ENCODE data around the gene LRIG2.

LRIG2 gene

GRCh38 chr1:113126207-113126606, 53.2 kb downstream of the LRIG2 start:
- H3K18ac ChIP-seq (ENCODE audit: low read length) = no peak overlapping the region
- H2AFZ ChIP-seq (ENCODE audit: insufficient read depth, low read length, poor library complexity) = no peak overlapping the region
- WGBS (ENCODE audit: extremely low coverage, insufficient coverage, insufficient read length) = no CpG with 5 or more reads among the region's 2 CpGs
- no peaks in the 10 kb centered on the region for H3K79me2 ChIP-seq (ENCODE audit: control insufficient read depth, insufficient read depth, low read length, poor library complexity)
- no peak overlapping the region for H3K4me2 ChIP-seq (ENCODE audit: low read length)
- no peak overlapping the region for H3K23ac ChIP-seq (ENCODE audit: low read length)
- no peaks in the 10 kb centered on the region for H3K79me1 ChIP-seq (ENCODE audit: low read length)
- H3K14ac ChIP-seq (ENCODE audit: low read length) = no peak overlapping the region
- no peak for DNase-seq
- no peak overlapping the region for H2BK5ac ChIP-seq (ENCODE audit: low read depth, low read length, poor library complexity)
- no peak overlapping the region for H4K91ac ChIP-seq (ENCODE audit: low read depth, low read length)
- no peak overlapping the region for H3K27ac ChIP-seq (ENCODE audit: low read depth, low read length)
- no peak overlapping the region for H2BK12ac ChIP-seq (ENCODE audit: low read length)
- no peak overlapping the region for H4K12ac ChIP-seq (ENCODE audit: low read depth, low read length)
- no peaks in the 10 kb centered on the region for H3K27me3 ChIP-seq (ENCODE audit: insufficient read depth, low read length)
- H3K4me3 ChIP-seq (ENCODE audit: low read depth, low read length) = no peak overlapping the region
- H2AK5ac ChIP-seq (ENCODE audit: low read length) = no peak overlapping the region
- H3K4ac ChIP-seq (ENCODE audit: low read depth, low read length) = no peak overlapping the region
- no peak overlapping the region for H4K8ac ChIP-seq (ENCODE audit: low read depth, low read length)
- no peak overlapping the region for H3K9ac ChIP-seq (ENCODE audit: low read length)
- no peaks in the 10 kb centered on the region for H3K4me1 ChIP-seq (ENCODE audit: control insufficient read depth in 1 of 2, insufficient read depth in 2 of 2, low read length in 2 of 2)
- H3K36me3 ChIP-seq (ENCODE audit: control insufficient read depth in 1 of 2, insufficient read depth in 2 of 2, low read length in 2 of 2) = peaks cover 16 to 20% of the 10 kb centered on the region in 2 experiments
- no peaks in the 10 kb centered on the region for H3K9me3 ChIP-seq (ENCODE audit: insufficient read depth, low read depth, low read length)
- no peak overlapping the region for H2BK120ac ChIP-seq (ENCODE audit: insufficient read depth, low read length, poor library complexity)

DNA sequence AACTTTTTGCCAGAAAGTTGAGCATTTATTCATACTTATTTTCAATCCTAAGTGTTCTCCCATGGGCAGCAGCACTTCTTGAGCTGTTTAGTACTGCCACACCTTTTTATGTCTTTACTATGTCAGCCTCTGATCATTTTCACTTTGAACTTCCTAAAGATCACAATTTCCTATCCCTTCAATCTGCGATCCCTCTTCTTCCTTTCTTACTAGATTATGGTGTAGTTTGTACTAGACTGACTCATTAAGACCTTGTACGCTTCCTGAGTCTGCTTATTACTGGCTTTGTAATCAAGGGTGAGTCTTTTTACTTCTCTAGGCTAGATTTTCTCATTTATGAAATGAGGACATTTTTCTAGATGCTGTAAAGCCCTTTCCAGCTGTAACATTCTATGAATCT, 55.1 kb downstream of the LRIG2 start:
- no CpG with 5 or more reads among the region's 2 CpGs for WGBS (ENCODE audit: extremely low coverage, insufficient coverage, insufficient read length)
- Histone ChIP-seq H3K79me1 (ENCODE audit: low read length) (no peaks in the 10 kb centered on the region), H3K4me2 (ENCODE audit: low read length) (no peak overlapping the region), H2BK12ac (ENCODE audit: low read length) (no peak overlapping the region), H3K27me3 (ENCODE audit: insufficient read depth, low read length) (no peaks in the 10 kb centered on the region), H3K14ac (ENCODE audit: low read length) (no peak overlapping the region), H3K36me3 (ENCODE audit: control insufficient read depth in 1 of 2, insufficient read depth in 2 of 2, low read length in 2 of 2) (peaks cover 8 to 17% of the 10 kb centered on the region in 2 experiments), H3K4me1 (ENCODE audit: control insufficient read depth in 1 of 2, insufficient read depth in 2 of 2, low read length in 2 of 2) (no peaks in the 10 kb centered on the region), H3K23ac (ENCODE audit: low read length) (no peak overlapping the region), H3K4ac (ENCODE audit: low read depth, low read length) (no peak overlapping the region), H3K18ac (ENCODE audit: low read length) (no peak overlapping the region), H2AFZ (ENCODE audit: insufficient read depth, low read length, poor library complexity) (no peak overlapping the region), H2BK120ac (ENCODE audit: insufficient read depth, low read length, poor library complexity) (no peak overlapping the region), H3K9ac (ENCODE audit: low read length) (no peak overlapping the region), H2AK5ac (ENCODE audit: low read length) (no peak overlapping the region), H2BK5ac (ENCODE audit: low read depth, low read length, poor library complexity) (no peak overlapping the region), H3K79me2 (ENCODE audit: control insufficient read depth, insufficient read depth, low read length, poor library complexity) (no peaks in the 10 kb centered on the region), H4K91ac (ENCODE audit: low read depth, low read length) (no peak overlapping the region), H3K4me3 (ENCODE audit: low read depth, low read length) (no peak overlapping the region), H4K8ac (ENCODE audit: low read depth, low read length) (no peak overlapping the region), H4K12ac (ENCODE audit: low read depth, low read length) (no peak overlapping the region), H3K27ac (ENCODE audit: low read depth, low read length) (no peak overlapping the region), H3K9me3 (ENCODE audit: insufficient read depth, low read depth, low read length) (no peaks in the 10 kb centered on the region)
- no peak for DNase-seq

DNA sequence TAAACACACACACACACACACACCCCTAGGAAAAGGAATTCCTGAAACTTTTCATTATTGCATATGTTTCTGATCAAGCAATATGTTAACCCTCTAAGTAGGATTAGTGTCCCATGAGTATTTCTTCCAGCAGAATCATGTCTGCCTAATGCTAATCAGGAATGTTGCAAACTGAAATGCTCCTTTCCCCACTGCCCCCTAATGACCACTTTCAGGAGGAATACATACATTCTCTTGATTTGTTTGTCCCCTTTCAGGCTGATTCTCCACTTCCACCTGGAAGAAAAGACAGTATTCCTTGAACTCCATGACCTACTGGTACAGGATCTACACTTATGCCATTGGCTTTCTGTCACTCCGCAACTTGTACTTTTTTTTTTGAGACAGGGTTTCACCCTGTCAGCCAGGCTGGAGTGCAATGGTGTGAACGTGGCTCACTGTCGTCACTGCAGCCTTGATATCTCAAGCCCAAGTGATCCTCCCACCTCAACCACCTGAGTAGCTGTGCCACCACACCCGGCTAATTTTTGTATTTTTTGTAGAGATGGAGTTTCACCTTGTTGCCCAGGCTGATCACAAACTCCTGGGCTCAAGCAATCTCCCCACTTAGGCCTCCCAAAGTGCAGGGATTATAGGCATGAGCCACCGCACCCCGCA, 56.7 kb downstream of the LRIG2 start:
- H3K23ac ChIP-seq (ENCODE audit: low read length) = no peak overlapping the region
- no peak overlapping the region for H2BK5ac ChIP-seq (ENCODE audit: low read depth, low read length, poor library complexity)
- no peak overlapping the region for H4K91ac ChIP-seq (ENCODE audit: low read depth, low read length)
- H3K18ac ChIP-seq (ENCODE audit: low read length) = no peak overlapping the region
- H3K27me3 ChIP-seq (ENCODE audit: insufficient read depth, low read length) = no peaks in the 10 kb centered on the region
- no peaks in the 10 kb centered on the region for H3K9me3 ChIP-seq (ENCODE audit: insufficient read depth, low read depth, low read length)
- H3K4me2 ChIP-seq (ENCODE audit: low read length) = no peak overlapping the region
- no peak for DNase-seq
- H2BK12ac ChIP-seq (ENCODE audit: low read length) = no peak overlapping the region
- WGBS (ENCODE audit: extremely low coverage, insufficient coverage, insufficient read length) = no CpG with 5 or more reads among the region's 6 CpGs
- no peak overlapping the region for H2AFZ ChIP-seq (ENCODE audit: insufficient read depth, low read length, poor library complexity)
- no peak overlapping the region for H4K12ac ChIP-seq (ENCODE audit: low read depth, low read length)
- no peak overlapping the region for H3K27ac ChIP-seq (ENCODE audit: low read depth, low read length)
- H2AK5ac ChIP-seq (ENCODE audit: low read length) = no peak overlapping the region
- H3K79me2 ChIP-seq (ENCODE audit: control insufficient read depth, insufficient read depth, low read length, poor library complexity) = no peaks in the 10 kb centered on the region
- H4K8ac ChIP-seq (ENCODE audit: low read depth, low read length) = no peak overlapping the region
- H3K14ac ChIP-seq (ENCODE audit: low read length) = no peak overlapping the region
- H2BK120ac ChIP-seq (ENCODE audit: insufficient read depth, low read length, poor library complexity) = no peak overlapping the region
- H3K79me1 ChIP-seq (ENCODE audit: low read length) = no peaks in the 10 kb centered on the region
- H3K36me3 ChIP-seq (ENCODE audit: control insufficient read depth in 1 of 2, insufficient read depth in 2 of 2, low read length in 2 of 2) = peaks cover 2 to 10% of the 10 kb centered on the region in 2 experiments
- H3K4me1 ChIP-seq (ENCODE audit: control insufficient read depth in 1 of 2, insufficient read depth in 2 of 2, low read length in 2 of 2) = no peaks in the 10 kb centered on the region
- no peak overlapping the region for H3K4ac ChIP-seq (ENCODE audit: low read depth, low read length)
- no peak overlapping the region for H3K4me3 ChIP-seq (ENCODE audit: low read depth, low read length)
- no peak overlapping the region for H3K9ac ChIP-seq (ENCODE audit: low read length)

GRCh38 chr1:113133038-113133437, 60.0 kb downstream of the LRIG2 start:
- Histone ChIP-seq H4K12ac (ENCODE audit: low read depth, low read length) (no peak overlapping the region), H2BK5ac (ENCODE audit: low read depth, low read length, poor library complexity) (no peak overlapping the region), H3K14ac (ENCODE audit: low read length) (no peak overlapping the region), H3K27me3 (ENCODE audit: insufficient read depth, low read length) (no peaks in the 10 kb centered on the region), H3K4me2 (ENCODE audit: low read length) (no peak overlapping the region), H2BK120ac (ENCODE audit: insufficient read depth, low read length, poor library complexity) (no peak overlapping the region), H3K18ac (ENCODE audit: low read length) (no peak overlapping the region), H2BK12ac (ENCODE audit: low read length) (no peak overlapping the region), H3K79me2 (ENCODE audit: control insufficient read depth, insufficient read depth, low read length, poor library complexity) (no peaks in the 10 kb centered on the region), H4K91ac (ENCODE audit: low read depth, low read length) (no peak overlapping the region), H3K27ac (ENCODE audit: low read depth, low read length) (no peak overlapping the region), H3K36me3 (ENCODE audit: control insufficient read depth in 1 of 2, insufficient read depth in 2 of 2, low read length in 2 of 2) (peaks cover 0 to 1% of the 10 kb centered on the region in 2 experiments), H3K23ac (ENCODE audit: low read length) (no peak overlapping the region), H2AK5ac (ENCODE audit: low read length) (no peak overlapping the region), H3K4ac (ENCODE audit: low read depth, low read length) (no peak overlapping the region), H3K9ac (ENCODE audit: low read length) (no peak overlapping the region), H3K79me1 (ENCODE audit: low read length) (no peaks in the 10 kb centered on the region), H3K4me1 (ENCODE audit: control insufficient read depth in 1 of 2, insufficient read depth in 2 of 2, low read length in 2 of 2) (peaks cover 5 to 9% of the 10 kb centered on the region in 2 experiments), H4K8ac (ENCODE audit: low read depth, low read length) (no peak overlapping the region), H2AFZ (ENCODE audit: insufficient read depth, low read length, poor library complexity) (no peak overlapping the region), H3K9me3 (ENCODE audit: insufficient read depth, low read depth, low read length) (no peaks in the 10 kb centered on the region), H3K4me3 (ENCODE audit: low read depth, low read length) (no peak overlapping the region)
- DNase-seq = peak in 1 of 2 donors; percentile 17
- WGBS (ENCODE audit: extremely low coverage, insufficient coverage, insufficient read length) = no CpG with 5 or more reads among the region's 4 CpGs

All from trophoblast cell (in vitro differentiated cells and primary cell).